ENCODE measurements around the gene SETD3. TPM values are rescaled to one million over a fixed set of nuclear protein-coding genes. Genes with fewer than 3 reads are reported as not detected.

Gene SETD3
- total and polyA plus RNA-seq, 8 donors = 36.3 to 78.7 (median 40.5) TPM

- H3K4me3 ChIP-seq = no peak overlapping the region
- no peak overlapping the region for H3K27ac ChIP-seq
- peaks cover 0 to 7% of the 10 kb centered on the region in 2 donors for H3K4me1 ChIP-seq
- no peaks in the 10 kb centered on the region for H3K27me3 ChIP-seq
- intact Hi-C loops (cut with DNase I) = loop anchor here in 1 of 2 donors (5.0 kb wide), 1 partner anchor 109 kb away; no protein-coding TSS in a partner anchor
- no peak for TF ChIP-seq CTCF (IDR thresholded peaks at IDR 0.05)
- ATAC-seq = no peak
- H3K9me3 ChIP-seq = no peaks in the 10 kb centered on the region
- DNase-seq = peak in 2 of 4 donors; percentile 30 to 70
- H3K36me3 ChIP-seq = peaks cover 0 to 28% of the 10 kb centered on the region in 2 donors
These were observed 37.2 kb upstream of the SETD3 start for GRCh38 chr14:99517643-99518381.

GRCh38 chr14:99516871-99517642, 36.4 kb upstream of the SETD3 start:
- ATAC-seq (no peak), DNase-seq (peak in 2 of 4 donors; percentile 24 to 63)
- no peaks in the 10 kb centered on the region for H3K9me3 ChIP-seq
- H3K4me1 ChIP-seq = peaks cover 0 to 3% of the 10 kb centered on the region in 2 donors
- H3K27ac ChIP-seq = no peak overlapping the region
- no peaks in the 10 kb centered on the region for H3K27me3 ChIP-seq
- peaks cover 0 to 36% of the 10 kb centered on the region in 2 donors for H3K36me3 ChIP-seq
- no peak for TF ChIP-seq CTCF (IDR thresholded peaks at IDR 0.05)
- intact Hi-C loops (cut with DNase I) = loop anchor here in 1 of 2 donors (5.0 kb wide), 1 partner anchor 110 kb away; no protein-coding TSS in a partner anchor
- no peak overlapping the region for H3K4me3 ChIP-seq

- ATAC-seq (no peak), DNase-seq (peak in 2 of 4 donors; percentile 30 to 59)
- H3K36me3 ChIP-seq = peaks cover 0 to 43% of the 10 kb centered on the region in 2 donors
- no peak for TF ChIP-seq CTCF (IDR thresholded peaks at IDR 0.05)
- H3K4me3 ChIP-seq = no peak overlapping the region
- no peaks in the 10 kb centered on the region for H3K9me3 ChIP-seq
- intact Hi-C loops (cut with DNase I) = loop anchor here in 1 of 2 donors (5.0 kb wide), 1 partner anchor 111 kb away; no protein-coding TSS in a partner anchor
- peaks cover 0 to 3% of the 10 kb centered on the region in 2 donors for H3K4me1 ChIP-seq
- H3K27ac ChIP-seq = no peak overlapping the region
- H3K27me3 ChIP-seq = no peaks in the 10 kb centered on the region
These were observed 35.7 kb upstream of the SETD3 start for GRCh38 chr14:99516156-99516870.

- DNase-seq = peak in 2 of 4 donors; percentile 25 to 61
- TF ChIP-seq CTCF (IDR thresholded peaks at IDR 0.05) = no peak
- no peak for ATAC-seq
- peaks cover 0 to 3% of the 10 kb centered on the region in 2 donors for H3K4me1 ChIP-seq
- H3K36me3 ChIP-seq = peaks cover 0 to 51% of the 10 kb centered on the region in 2 donors
- no peaks in the 10 kb centered on the region for H3K27me3 ChIP-seq
- H3K9me3 ChIP-seq = no peaks in the 10 kb centered on the region
- intact Hi-C loops (cut with DNase I) = loop anchor here in 1 of 2 donors (5.0 kb wide), 1 partner anchor 112 kb away; no protein-coding TSS in a partner anchor
- H3K27ac ChIP-seq = no peak overlapping the region
- no peak overlapping the region for H3K4me3 ChIP-seq
These were observed 34.9 kb upstream of the SETD3 start for GRCh38 chr14:99515301-99516155.

Measured in left lung (tissue), 10 donors.